Activated T-helper 2 cell treated with anti-CD3 and anti-CD28 coated beads, Interferon-gamma antibody, Interleukin-2, Interleukin-4, amounts not matched to agents 10 μg/mL and 5 μg/mL and 100 μg/mL, durations not matched to agents 14 hours and 24 hours and 36 hours (primary cell): ENCODE measurements around the gene KRT35. TPM values are rescaled to one million over a fixed set of nuclear protein-coding genes. Genes with fewer than 3 reads are reported as not detected.

Experiments
- DNase-seq: peaks from one replicate; pipeline ENCODE4 v3.0.0; 2021; ENCODE audit warnings: low spot score
- H3K27ac Mint-ChIP-seq: one replicate; pipeline ENCODE4 v1.8.0; 2021; ENCODE audit warnings: mixed read lengths
- H3K27me3 Mint-ChIP-seq: one replicate; pipeline ENCODE4 v1.8.0; 2021; ENCODE audit warnings: low read depth, mixed read lengths
- H3K36me3 Mint-ChIP-seq: one replicate; pipeline ENCODE4 v1.8.0; 2021; ENCODE audit warnings: low read depth, mixed read lengths
- H3K4me1 Mint-ChIP-seq: one replicate; pipeline ENCODE4 v1.8.0; 2021; ENCODE audit warnings: low read depth, mixed read lengths
- H3K4me3 Mint-ChIP-seq: one replicate; pipeline ENCODE4 v1.8.0; 2021; ENCODE audit warnings: low read depth, mild to moderate bottlenecking, moderate library complexity, mixed read lengths
- H3K9me3 Mint-ChIP-seq: one replicate; pipeline ENCODE4 v1.8.0; 2021; ENCODE audit warnings: mixed read lengths
- intact Hi-C: fragments of 100-400 bp; cut with micrococcal nuclease; formaldehyde crosslinking; loops from one replicate; pipeline ENCODE4 v1.15.1; 2023
- total RNA-seq: library from RNA; stranded (reverse); gene quantifications from 2 replicates; pipeline ENCODE4 v1.2.3, GENCODE V29; 2022

KRT35 gene
- total RNA-seq, 1 donor from 2014 or later = not detected

DNA sequence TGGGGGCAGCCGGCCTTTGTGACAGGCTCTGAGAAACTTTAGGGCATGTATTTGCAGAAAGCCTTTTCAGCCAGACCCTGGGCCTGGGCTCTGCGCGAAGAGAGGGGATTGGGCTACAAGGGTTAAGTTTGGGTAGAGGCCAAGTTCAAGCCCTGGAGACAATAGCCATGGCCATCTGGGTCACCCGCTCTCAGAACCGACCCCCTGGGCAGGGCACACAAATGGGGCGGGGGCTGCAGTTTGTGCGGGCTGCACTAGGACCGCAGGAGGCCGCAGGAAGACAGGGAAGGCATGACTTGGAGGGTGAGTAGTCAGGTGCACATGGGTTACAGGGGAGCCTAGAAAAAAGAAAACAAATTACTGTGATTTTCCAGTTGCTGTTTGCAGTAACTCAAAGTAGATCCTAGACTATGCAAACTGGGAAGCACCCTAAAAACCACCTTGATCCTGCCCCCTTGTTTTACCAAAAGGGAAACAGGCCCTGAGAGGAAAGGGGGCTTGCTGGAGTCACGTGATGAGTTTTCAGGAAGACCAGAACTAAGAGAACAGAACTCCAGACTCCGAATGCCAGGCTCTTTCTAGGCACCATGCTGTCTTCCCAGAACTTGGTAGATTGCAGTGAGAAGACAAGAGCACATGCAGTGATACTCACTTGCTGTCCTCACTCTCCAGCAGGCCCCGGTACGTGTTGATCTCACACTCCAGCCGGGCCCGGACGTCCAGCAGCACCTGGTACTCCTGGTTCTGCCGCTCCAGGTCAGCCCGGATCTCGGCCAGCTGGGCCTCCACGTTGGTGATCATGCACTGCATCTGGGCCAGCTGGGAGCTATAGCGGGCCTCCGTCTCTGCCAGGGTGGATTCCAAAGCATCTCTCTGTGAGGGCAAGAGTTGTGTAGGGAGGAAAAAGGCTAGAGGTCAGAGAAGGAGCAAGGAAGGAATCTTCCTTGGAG is 3.8 kb downstream of the KRT35 start:
- no peak for DNase-seq
- Mint-ChIP-seq H3K36me3 (no peaks in the 10 kb centered on the region), H3K27me3 (no peaks in the 10 kb centered on the region), H3K4me1 (no peaks in the 10 kb centered on the region), H3K27ac (no peak overlapping the region), H3K9me3 (no peaks in the 10 kb centered on the region), H3K4me3 (no peak overlapping the region)
- intact Hi-C loops = no loop called here

- intact Hi-C loops = no loop called here
- no peaks in the 10 kb centered on the region for H3K36me3 Mint-ChIP-seq
- no peak overlapping the region for H3K4me3 Mint-ChIP-seq
- H3K27me3 Mint-ChIP-seq = no peaks in the 10 kb centered on the region
- no peaks in the 10 kb centered on the region for H3K9me3 Mint-ChIP-seq
- no peak for DNase-seq
- H3K27ac Mint-ChIP-seq = no peak overlapping the region
- H3K4me1 Mint-ChIP-seq = no peaks in the 10 kb centered on the region
Observed at GRCh38 chr17:41475421-41475820, 5.5 kb downstream of the KRT35 start.

GRCh38 chr17:41474863-41475262 is 6.1 kb downstream of the KRT35 start:
- no peak overlapping the region for H3K27ac Mint-ChIP-seq
- no peaks in the 10 kb centered on the region for H3K9me3 Mint-ChIP-seq
- H3K36me3 Mint-ChIP-seq = no peaks in the 10 kb centered on the region
- intact Hi-C loops = no loop called here
- H3K27me3 Mint-ChIP-seq = no peaks in the 10 kb centered on the region
- DNase-seq = no peak
- H3K4me3 Mint-ChIP-seq = no peak overlapping the region
- no peaks in the 10 kb centered on the region for H3K4me1 Mint-ChIP-seq

DNA sequence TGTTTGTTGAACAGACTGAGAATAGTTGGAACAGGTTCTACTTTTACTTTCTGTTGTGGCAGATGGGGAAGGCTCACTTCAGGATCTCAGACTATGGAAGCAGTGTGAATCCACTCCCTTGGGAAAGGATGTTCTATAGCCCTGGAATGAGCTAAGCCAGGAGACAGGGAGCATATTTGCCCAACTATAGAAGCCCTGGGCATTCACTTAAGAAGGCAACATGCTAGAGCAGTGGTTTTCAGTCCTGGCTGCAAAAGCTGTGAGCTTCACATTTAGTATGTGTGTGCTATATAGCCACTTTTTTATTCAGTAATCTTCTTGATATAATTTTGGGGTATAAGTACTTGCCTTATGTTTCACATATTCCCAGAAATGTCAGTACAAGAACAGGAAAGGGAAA is 12.6 kb downstream of the KRT35 start:
- no peak overlapping the region for H3K27ac Mint-ChIP-seq
- no peak for DNase-seq
- H3K4me3 Mint-ChIP-seq = no peak overlapping the region

GRCh38 chr17:41467561-41467960 is 13.4 kb downstream of the KRT35 start:
- no peaks in the 10 kb centered on the region for H3K9me3 Mint-ChIP-seq
- no peak overlapping the region for H3K27ac Mint-ChIP-seq
- H3K4me1 Mint-ChIP-seq = no peaks in the 10 kb centered on the region
- H3K27me3 Mint-ChIP-seq = peaks cover 1% of the 10 kb centered on the region
- no peaks in the 10 kb centered on the region for H3K36me3 Mint-ChIP-seq
- intact Hi-C loops = no loop called here
- H3K4me3 Mint-ChIP-seq = no peak overlapping the region
- DNase-seq = no peak

More for the DNA sequence above, 12.6 kb downstream of the KRT35 start:
- intact Hi-C loops = no loop called here
- H3K4me1 Mint-ChIP-seq = no peaks in the 10 kb centered on the region
- H3K36me3 Mint-ChIP-seq = no peaks in the 10 kb centered on the region
- peaks cover 1% of the 10 kb centered on the region for H3K27me3 Mint-ChIP-seq
- H3K9me3 Mint-ChIP-seq = no peaks in the 10 kb centered on the region

DNA sequence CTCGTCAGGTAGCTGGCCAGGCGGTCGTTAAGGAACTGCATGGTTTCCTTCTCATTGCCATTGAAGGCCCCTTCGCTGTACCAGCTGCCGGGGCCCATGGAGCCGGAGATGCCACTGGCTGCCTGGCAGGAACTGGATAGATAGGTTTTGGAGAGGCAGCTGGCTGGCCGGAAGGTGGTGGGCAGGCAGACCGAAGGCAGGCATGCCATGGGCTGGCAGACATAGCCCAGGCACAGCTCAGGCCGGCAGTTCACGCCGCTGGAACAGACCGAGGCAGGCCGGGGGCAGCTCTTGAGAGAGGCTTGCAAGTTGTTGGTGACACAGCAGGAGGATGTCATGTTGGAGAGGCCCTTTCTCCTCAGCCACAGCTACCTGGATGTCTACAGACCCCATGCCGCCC is 14.0 kb downstream of the KRT35 start, which contains the start of gene KRT32:
Gene KRT32 (minus strand): TSS at position 399 of the 400 bp plus-strand sequence. CDS start 61 bp downstream, at position 338.
- no peaks in the 10 kb centered on the region for H3K9me3 Mint-ChIP-seq
- no peak within 1 kb of the TSS for H3K27ac Mint-ChIP-seq
- intact Hi-C loops = no loop called here
- DNase-seq = no peak
- H3K4me3 Mint-ChIP-seq = no peak within 1 kb of the TSS
- peaks cover 1% of the 10 kb centered on the region for H3K27me3 Mint-ChIP-seq
- H3K4me1 Mint-ChIP-seq = no peaks in the 10 kb centered on the region
- no peaks in the 10 kb centered on the region for H3K36me3 Mint-ChIP-seq

- no peaks in the 10 kb centered on the region for H3K9me3 Mint-ChIP-seq
- H3K36me3 Mint-ChIP-seq = no peaks in the 10 kb centered on the region
- intact Hi-C loops = no loop called here
- DNase-seq = no peak
- H3K4me1 Mint-ChIP-seq = no peaks in the 10 kb centered on the region
- no peak overlapping the region for H3K4me3 Mint-ChIP-seq
- H3K27me3 Mint-ChIP-seq = peaks cover 4% of the 10 kb centered on the region
- H3K27ac Mint-ChIP-seq = no peak overlapping the region
Observed at GRCh38 chr17:41464682-41465081, 16.3 kb downstream of the KRT35 start.

DNA sequence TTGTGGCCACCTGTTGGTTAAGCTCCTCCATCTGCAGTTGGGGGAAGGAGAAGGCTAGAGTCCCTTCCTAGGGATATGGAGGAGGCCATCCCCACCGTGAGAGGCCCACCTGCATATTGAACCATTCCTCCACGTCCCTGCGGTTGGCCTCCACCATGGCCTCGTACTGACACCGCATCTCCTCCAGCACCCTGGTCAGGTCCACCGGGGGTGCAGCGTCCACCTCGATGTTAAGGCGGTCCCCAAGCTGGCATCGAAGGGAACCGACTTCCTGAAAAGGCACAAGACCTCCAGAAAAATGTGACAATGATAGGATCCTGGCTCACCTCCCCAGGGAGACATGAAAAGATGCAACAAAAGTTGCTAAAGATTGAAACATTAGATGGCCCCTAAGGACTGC is 16.8 kb downstream of the KRT35 start:
- Mint-ChIP-seq H3K36me3 (no peaks in the 10 kb centered on the region), H3K4me1 (no peaks in the 10 kb centered on the region), H3K4me3 (no peak overlapping the region), H3K27ac (no peak overlapping the region), H3K9me3 (no peaks in the 10 kb centered on the region), H3K27me3 (peaks cover 2% of the 10 kb centered on the region)
- no peak for DNase-seq
- intact Hi-C loops = no loop called here

DNA sequence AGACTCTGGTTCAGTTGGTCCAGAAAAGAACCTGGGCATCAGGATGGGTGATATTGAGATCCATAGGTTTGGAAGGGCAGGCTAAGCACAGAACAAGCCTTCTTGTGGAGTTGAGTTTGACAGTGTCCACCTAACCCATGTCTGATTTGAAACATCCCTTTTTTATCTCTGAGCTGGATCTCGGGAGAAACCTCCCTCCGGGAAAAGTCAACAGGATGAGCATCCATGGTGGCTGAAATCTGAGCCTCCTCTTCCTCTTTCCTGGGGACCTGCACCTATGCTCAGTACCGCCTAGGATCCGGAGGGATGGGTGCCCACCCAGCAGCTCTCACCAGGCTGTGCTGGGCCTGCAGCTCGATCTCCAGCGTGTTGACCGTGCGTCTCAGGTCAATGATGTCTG is 17.2 kb downstream of the KRT35 start:
- Mint-ChIP-seq H3K4me1 (no peaks in the 10 kb centered on the region), H3K36me3 (no peaks in the 10 kb centered on the region), H3K9me3 (no peaks in the 10 kb centered on the region), H3K27me3 (peaks cover 2% of the 10 kb centered on the region), H3K4me3 (no peak overlapping the region), H3K27ac (no peak overlapping the region)
- intact Hi-C loops = no loop called here
- DNase-seq = no peak

GRCh38 chr17:41462705-41463104 is 18.2 kb downstream of the KRT35 start:
- intact Hi-C loops = no loop called here
- H3K9me3 Mint-ChIP-seq = no peaks in the 10 kb centered on the region
- peaks cover 2% of the 10 kb centered on the region for H3K27me3 Mint-ChIP-seq
- no peaks in the 10 kb centered on the region for H3K4me1 Mint-ChIP-seq
- H3K27ac Mint-ChIP-seq = no peak overlapping the region
- H3K36me3 Mint-ChIP-seq = no peaks in the 10 kb centered on the region
- H3K4me3 Mint-ChIP-seq = no peak overlapping the region
- no peak for DNase-seq

DNA sequence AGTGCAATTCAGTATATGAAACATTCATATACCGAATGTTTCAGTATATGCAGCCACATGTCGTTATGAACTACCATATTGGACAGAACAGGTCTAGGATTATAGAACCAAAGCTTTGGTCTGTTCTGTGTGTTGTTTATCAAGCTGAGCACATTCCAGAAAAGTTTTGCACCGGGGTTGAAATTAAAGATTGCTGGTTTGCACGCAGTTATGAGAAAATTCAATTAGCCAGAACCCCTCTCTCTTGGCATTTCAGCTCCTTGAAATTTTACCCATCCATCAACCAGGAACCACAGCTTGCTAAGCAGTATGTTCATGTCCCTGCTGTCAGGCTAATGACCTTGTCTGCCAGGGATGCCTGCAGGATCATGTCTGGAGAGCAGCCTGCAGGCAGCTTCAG is 23.3 kb downstream of the KRT35 start:
- peaks cover 10% of the 10 kb centered on the region for H3K27me3 Mint-ChIP-seq
- intact Hi-C loops = no loop called here
- no peak overlapping the region for H3K4me3 Mint-ChIP-seq
- H3K9me3 Mint-ChIP-seq = no peaks in the 10 kb centered on the region
- H3K27ac Mint-ChIP-seq = no peak overlapping the region
- no peaks in the 10 kb centered on the region for H3K36me3 Mint-ChIP-seq
- H3K4me1 Mint-ChIP-seq = no peaks in the 10 kb centered on the region
- DNase-seq = no peak

- H3K27me3 Mint-ChIP-seq = peaks cover 10% of the 10 kb centered on the region
- DNase-seq = no peak
- no peaks in the 10 kb centered on the region for H3K36me3 Mint-ChIP-seq
- intact Hi-C loops = no loop called here
- no peaks in the 10 kb centered on the region for H3K9me3 Mint-ChIP-seq
- no peak overlapping the region for H3K4me3 Mint-ChIP-seq
- no peak overlapping the region for H3K27ac Mint-ChIP-seq
- no peaks in the 10 kb centered on the region for H3K4me1 Mint-ChIP-seq
Observed at GRCh38 chr17:41456204-41456603, 24.7 kb downstream of the KRT35 start.

GRCh38 chr17:41455236-41455635 is 25.7 kb downstream of the KRT35 start:
- Mint-ChIP-seq H3K9me3 (no peaks in the 10 kb centered on the region), H3K27me3 (peaks cover 12% of the 10 kb centered on the region), H3K4me1 (no peaks in the 10 kb centered on the region), H3K36me3 (no peaks in the 10 kb centered on the region), H3K4me3 (no peak overlapping the region), H3K27ac (no peak overlapping the region)
- intact Hi-C loops = no loop called here
- DNase-seq = no peak
